ENCODE data around the gene PDCD4. TPM values are rescaled to one million over a fixed set of nuclear protein-coding genes. Genes with fewer than 3 reads are reported as not detected.

PDCD4 gene
- polyA plus RNA-seq, 1 of the 3 experiments (the other 2 are of a cell fraction): 23.3 TPM

- TF ChIP-seq CTCF (IDR thresholded peaks at IDR 0.05) (no peak), MXI1 (IDR thresholded peaks at IDR 0.05; ENCODE audit: low read depth, low read length) (no peak), POLR2AphosphoS5 (IDR thresholded peaks at IDR 0.05; ENCODE audit: low read depth, low read length) (no peak), ELF1 (IDR thresholded peaks at IDR 0.05) (no peak)
Observed at GRCh38 chr10:110863361-110863760, 8.4 kb upstream of the PDCD4 start (continued).

- DNase-seq: no peak
- peaks cover 0 to 33% of the 10 kb centered on the region in 2 experiments; a peak in 2 of 4 replicates for H3K4me1 ChIP-seq (ENCODE audit: control insufficient read depth in 1 of 2, insufficient read depth in 2 of 2, low read depth in 1 of 2, low read length in 1 of 2)
- H4K20me1 ChIP-seq (ENCODE audit: insufficient read depth): no peaks in the 10 kb centered on the region
- no peaks in the 10 kb centered on the region for H3K27me3 ChIP-seq (ENCODE audit: insufficient read depth)
- 82% methylated on average over 2 of the region's 2 CpGs for WGBS (ENCODE audit: low lambda C conversion rate)
- H2AFZ ChIP-seq (ENCODE audit: low read depth): no peak overlapping the region
- H3F3A ChIP-seq (replicated peaks; ENCODE audit: insufficient read depth): no peaks in the 10 kb centered on the region
- no peak overlapping the region for H3K9ac ChIP-seq
- no peak overlapping the region for H3K4me2 ChIP-seq
- H3K36me3 ChIP-seq (replicated peaks in 1 of 2; ENCODE audit: control insufficient read depth in 1 of 2, insufficient read depth in 2 of 2, low read length in 1 of 2): no peaks in the 10 kb centered on the region
- POLR2A ChIA-PET: no interaction called here
- H3K27ac ChIP-seq (ENCODE audit: low read depth in 2 of 2, low read length in 1 of 2): no peak overlapping the region
- CTCF ChIA-PET: interaction anchor here (1.3 kb wide), 1 partner anchor 118 kb away, joined by 4 read pairs; no protein-coding TSS in a partner anchor
- no peaks in the 10 kb centered on the region for H3K79me2 ChIP-seq (ENCODE audit: insufficient read depth)
- TF ChIP-seq EP300 (IDR thresholded peaks at IDR 0.05; ENCODE audit: borderline replicate concordance in 1 of 2, low read depth in 1 of 2, low read length in 1 of 2) (no peak), RFX5 (IDR thresholded peaks at IDR 0.05; ENCODE audit: low read length) (no peak), IRF3 (IDR thresholded peaks at IDR 0.05; ENCODE audit: low read depth, low read length) (no peak), ZBTB33 (IDR thresholded peaks at IDR 0.05; ENCODE audit: borderline replicate concordance, low read depth) (no peak), FOXM1 (IDR thresholded peaks at IDR 0.05; ENCODE audit: low read depth) (no peak), GABPA (IDR thresholded peaks at IDR 0.05; ENCODE audit: low read depth) (no peak), RAD21 (IDR thresholded peaks at IDR 0.05; ENCODE audit: low read length) (no peak), EZH2phosphoT487 (IDR thresholded peaks at IDR 0.05; ENCODE audit: borderline replicate concordance, low read depth) (no peak), TAF1 (IDR thresholded peaks at IDR 0.05; ENCODE audit: borderline replicate concordance, low read depth, low read length) (no peak), FOSL2 (IDR thresholded peaks at IDR 0.05; ENCODE audit: borderline replicate concordance, low read depth) (no peak), GATA2 (CRISPR knock-in tag; IDR thresholded peaks at IDR 0.05) (no peak), MEF2A (IDR thresholded peaks at IDR 0.05; ENCODE audit: borderline replicate concordance, low read depth) (no peak), SMC3 (IDR thresholded peaks at IDR 0.05; ENCODE audit: low read depth, low read length) (no peak), TCF12 (IDR thresholded peaks at IDR 0.05) (no peak), YY1 (IDR thresholded peaks at IDR 0.05; ENCODE audit: low read depth) (no peak), TEAD4 (IDR thresholded peaks at IDR 0.05; ENCODE audit: borderline replicate concordance, insufficient read depth) (no peak), POLR2AphosphoS5 (IDR thresholded peaks at IDR 0.05; ENCODE audit: low read depth, low read length) (no peak), CTCF (IDR thresholded peaks at IDR 0.05) (no peak)
- H3K9me2 ChIP-seq: no peaks in the 10 kb centered on the region
- H3K4me3 ChIP-seq (ENCODE audit: low read depth in 2 of 2, low read length in 1 of 2): no peak overlapping the region
- no peaks in the 10 kb centered on the region for H3K9me3 ChIP-seq
Observed at GRCh38 chr10:110863956-110864355, 7.8 kb upstream of the PDCD4 start.

Measured in SK-N-SH (cell line).